Retinal pigment epithelial cell (primary cell): Measurements from ENCODE around the gene PPP2R2D.

ENCODE experiments used
- DNase-seq: peaks from one replicate; pipeline ENCODE4 v3.0.0-alpha.2; 2010; ENCODE audit warnings: low read depth
- H3K4me3 ChIP-seq: 2 replicates; pipeline ENCODE4 v1.5.1; 2011; ENCODE audit warnings: mild to moderate bottlenecking, low read length, control low read depth, moderate library complexity
- TF ChIP-seq, protein P1 (sequence below): conservative IDR thresholded peaks from 2 replicates; pipeline ENCODE4 v1.5.1; 2011; ENCODE audit warnings: low read depth, low read length, control low read depth, inconsistent platforms

PPP2R2D gene

DNA sequence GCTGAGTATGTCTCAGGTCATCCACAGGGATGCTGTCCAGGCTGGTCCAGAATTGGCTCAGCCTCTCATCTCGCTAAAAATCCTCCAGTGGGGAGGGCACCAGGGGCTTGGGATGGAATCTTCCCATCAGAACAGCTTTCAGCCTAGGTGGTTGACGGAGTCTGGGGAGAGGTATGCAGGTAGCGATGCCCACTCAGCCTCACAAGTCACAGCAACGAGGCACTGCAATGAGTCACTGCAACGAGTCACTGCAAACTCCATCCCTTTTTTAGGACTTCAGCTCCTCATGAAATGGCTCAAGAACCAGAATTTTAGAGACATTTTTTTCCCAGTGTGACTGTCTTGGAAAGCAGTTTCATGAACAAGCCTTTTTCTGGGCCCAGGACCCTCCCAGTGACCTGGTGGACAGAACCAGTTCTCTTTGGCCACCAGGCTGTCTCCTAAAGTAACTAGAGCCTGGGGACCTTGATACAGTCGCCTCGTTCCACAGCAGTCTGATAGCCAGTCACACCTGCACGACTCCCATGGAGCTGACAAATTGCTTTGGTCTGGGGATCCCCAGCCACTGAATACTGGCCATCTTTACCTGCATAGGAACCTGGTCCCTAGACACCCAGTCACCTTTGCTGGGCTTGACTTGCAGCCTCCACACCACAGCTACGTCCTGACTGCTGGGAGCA, 41.3 kb upstream of the PPP2R2D start:
- H3K4me3 ChIP-seq: no peak overlapping the region
- TF ChIP-seq, protein P1, sequence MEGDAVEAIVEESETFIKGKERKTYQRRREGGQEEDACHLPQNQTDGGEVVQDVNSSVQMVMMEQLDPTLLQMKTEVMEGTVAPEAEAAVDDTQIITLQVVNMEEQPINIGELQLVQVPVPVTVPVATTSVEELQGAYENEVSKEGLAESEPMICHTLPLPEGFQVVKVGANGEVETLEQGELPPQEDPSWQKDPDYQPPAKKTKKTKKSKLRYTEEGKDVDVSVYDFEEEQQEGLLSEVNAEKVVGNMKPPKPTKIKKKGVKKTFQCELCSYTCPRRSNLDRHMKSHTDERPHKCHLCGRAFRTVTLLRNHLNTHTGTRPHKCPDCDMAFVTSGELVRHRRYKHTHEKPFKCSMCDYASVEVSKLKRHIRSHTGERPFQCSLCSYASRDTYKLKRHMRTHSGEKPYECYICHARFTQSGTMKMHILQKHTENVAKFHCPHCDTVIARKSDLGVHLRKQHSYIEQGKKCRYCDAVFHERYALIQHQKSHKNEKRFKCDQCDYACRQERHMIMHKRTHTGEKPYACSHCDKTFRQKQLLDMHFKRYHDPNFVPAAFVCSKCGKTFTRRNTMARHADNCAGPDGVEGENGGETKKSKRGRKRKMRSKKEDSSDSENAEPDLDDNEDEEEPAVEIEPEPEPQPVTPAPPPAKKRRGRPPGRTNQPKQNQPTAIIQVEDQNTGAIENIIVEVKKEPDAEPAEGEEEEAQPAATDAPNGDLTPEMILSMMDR: no peak
- DNase-seq: no peak

DNA sequence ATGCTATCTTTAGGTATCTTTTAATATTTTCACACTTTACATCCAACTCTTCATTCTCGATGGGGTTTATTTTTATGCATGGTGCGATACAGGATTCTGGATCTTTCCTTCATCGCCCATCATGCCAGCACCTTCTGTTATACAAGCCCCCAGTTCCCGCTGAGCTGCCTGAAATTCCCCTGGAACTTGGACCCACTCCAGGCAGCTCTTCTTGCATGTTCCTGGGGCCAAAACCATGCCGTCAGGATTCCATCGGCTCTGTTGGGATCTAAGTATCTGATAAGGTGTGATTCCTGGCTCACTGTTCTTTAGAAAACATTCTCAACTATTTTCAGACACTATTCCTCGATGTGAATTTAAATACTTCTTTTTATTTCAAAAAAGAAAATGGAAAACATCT, 40.5 kb upstream of the PPP2R2D start:
- H3K4me3 ChIP-seq: no peak overlapping the region
- no peak for DNase-seq
- TF ChIP-seq, protein P1: no peak

DNA sequence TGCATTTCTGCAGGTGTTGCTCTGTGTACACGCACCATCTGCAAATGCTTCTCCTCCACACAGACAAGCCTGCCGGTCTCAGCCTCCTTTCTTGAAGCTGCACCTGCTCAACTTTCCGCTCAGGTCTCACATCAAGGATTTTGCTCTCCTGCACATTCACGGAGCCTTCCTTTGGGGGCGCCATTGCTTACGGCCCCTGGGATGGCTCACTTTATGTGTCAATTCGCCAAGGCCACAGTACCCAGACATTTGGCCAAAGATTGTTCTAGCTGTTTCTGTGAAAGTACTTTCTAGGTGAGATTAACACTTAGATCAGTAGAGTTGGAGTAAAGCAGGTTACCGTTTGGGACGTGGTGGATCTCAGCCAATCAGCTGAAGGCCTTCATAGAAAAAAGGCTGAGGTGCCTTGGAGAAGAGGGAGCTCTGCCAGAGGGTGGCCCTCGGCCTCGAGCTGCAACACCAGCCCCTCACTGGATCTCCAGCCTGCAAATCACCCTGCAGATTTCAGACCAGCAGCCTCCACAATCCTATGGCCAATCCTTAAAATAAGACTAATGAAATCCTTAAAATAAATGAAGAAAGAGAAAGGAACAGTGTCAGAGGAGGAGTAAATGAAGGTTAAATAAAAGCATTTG, 39.9 kb upstream of the PPP2R2D start:
- no peak overlapping the region for H3K4me3 ChIP-seq
- TF ChIP-seq, protein P1: no peak
- no peak for DNase-seq

DNA sequence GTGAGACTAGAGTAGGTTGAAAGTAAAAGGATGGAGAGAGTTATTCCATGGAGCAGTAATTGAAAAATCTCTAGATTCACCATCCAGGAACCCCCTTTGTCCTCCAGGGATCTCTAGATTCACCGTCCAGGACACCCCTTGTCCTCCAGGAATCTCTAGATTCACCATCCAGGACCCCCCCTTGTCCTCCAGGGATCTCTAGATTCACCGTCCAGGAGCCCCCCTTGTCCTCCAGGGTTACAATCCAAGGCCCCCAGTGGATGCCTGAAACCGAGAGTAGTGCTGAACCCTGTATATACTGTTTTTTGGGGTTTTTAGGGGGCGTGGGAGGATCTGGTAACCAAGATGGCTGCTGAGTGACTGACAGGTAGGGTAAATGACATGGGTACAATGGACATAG, 38.3 kb upstream of the PPP2R2D start:
- no peak overlapping the region for H3K4me3 ChIP-seq
- TF ChIP-seq, protein P1: no peak
- no peak for DNase-seq

DNA sequence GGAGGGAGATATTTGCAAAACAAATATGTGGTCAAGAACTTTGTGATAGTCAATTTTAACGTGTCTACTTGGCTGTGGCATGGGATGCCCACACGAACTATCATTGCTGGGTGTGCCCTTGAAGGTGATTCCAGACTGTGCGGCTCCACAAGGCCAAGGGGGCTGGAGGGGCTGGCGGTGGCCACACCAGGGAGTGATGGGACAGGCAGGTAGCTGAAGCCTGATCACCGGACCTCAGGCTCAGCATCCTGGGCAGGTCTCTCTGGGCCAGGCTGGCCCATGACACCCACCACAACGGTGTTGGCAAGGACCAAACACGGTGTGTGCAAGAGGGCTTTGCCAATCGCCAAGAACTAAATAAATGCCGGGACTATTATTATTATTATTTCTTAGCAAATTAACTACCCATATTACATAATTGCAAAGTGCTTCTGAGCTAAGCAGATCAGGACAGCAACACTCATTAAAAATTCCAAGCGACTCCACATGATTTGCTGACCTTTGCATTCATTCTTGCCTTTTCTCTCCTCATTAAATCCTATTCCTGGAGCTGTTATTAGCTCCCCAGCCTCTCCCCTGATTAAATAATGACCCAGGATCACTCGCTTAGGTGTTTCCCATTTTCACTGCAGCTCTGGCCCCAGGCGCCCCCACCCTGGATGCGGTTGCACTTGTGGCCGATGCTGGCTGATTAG, 35.4 kb upstream of the PPP2R2D start:
- TF ChIP-seq, protein P1: no peak
- H3K4me3 ChIP-seq: no peak overlapping the region
- DNase-seq: no peak

DNA sequence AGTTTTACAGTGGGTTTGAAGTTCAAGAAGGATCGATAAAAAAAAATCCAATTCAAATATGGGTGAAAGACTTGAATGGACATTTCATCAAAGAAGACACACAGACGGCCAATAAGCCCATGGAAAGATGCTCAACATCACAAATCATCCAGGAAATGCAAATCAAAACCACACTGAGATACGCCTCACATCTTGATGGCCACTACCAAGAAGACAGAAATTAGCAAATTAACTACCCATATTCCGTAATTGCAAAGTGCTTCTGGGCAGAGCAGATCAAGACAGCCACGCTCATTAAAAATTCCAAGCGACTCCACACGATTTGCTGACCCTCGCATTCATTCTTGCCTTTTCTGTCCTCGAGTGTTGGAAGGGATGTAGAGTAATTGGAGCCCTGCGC, 34.1 kb upstream of the PPP2R2D start:
- H3K4me3 ChIP-seq: no peak overlapping the region
- TF ChIP-seq, protein P1: no peak
- DNase-seq: no peak
